Measurements from ENCODE around the gene ENPP6.
"Not testable (repeated sequence)": the region's sequence is repeated elsewhere in the genome, so short reads cannot be mapped to it uniquely, and the experiment has no call there.

Gene ENPP6

GRCh38 chr4:184234155-184234554 lies 16.5 kb upstream of the ENPP6 start:
- DNase-seq = no peak

GRCh38 chr4:184232975-184233374 lies 15.3 kb upstream of the ENPP6 start:
- no peak for DNase-seq

GRCh38 chr4:184232202-184232601 lies 14.5 kb upstream of the ENPP6 start:
- no peak for DNase-seq

GRCh38 chr4:184231573-184231972 lies 13.9 kb upstream of the ENPP6 start:
- no peak for DNase-seq

GRCh38 chr4:184228056-184228705 lies 10.5 kb upstream of the ENPP6 start:
- DNase-seq = no peak

GRCh38 chr4:184216515-184216914 lies 1.2 kb downstream of the ENPP6 start:
- no peak for DNase-seq

GRCh38 chr4:184215709-184216328 lies 1.9 kb downstream of the ENPP6 start:
- no peak for DNase-seq

- DNase-seq = no peak
These were observed 2.7 kb downstream of the ENPP6 start for GRCh38 chr4:184214931-184215330.

GRCh38 chr4:184207734-184208607 lies 9.7 kb downstream of the ENPP6 start:
- DNase-seq = not testable (repeated sequence)

GRCh38 chr4:184205243-184205642 lies 12.4 kb downstream of the ENPP6 start:
- no peak for DNase-seq

- no peak for DNase-seq
These were observed 14.4 kb downstream of the ENPP6 start for GRCh38 chr4:184203300-184203699.

GRCh38 chr4:184201179-184201578 lies 16.5 kb downstream of the ENPP6 start:
- DNase-seq = no peak

GRCh38 chr4:184200296-184200695 lies 17.4 kb downstream of the ENPP6 start:
- DNase-seq = no peak

GRCh38 chr4:184199780-184200179 lies 17.9 kb downstream of the ENPP6 start:
- DNase-seq = no peak

- DNase-seq = no peak
These were observed 19.5 kb downstream of the ENPP6 start for GRCh38 chr4:184198190-184198589.

GRCh38 chr4:184197536-184198082 lies 20.1 kb downstream of the ENPP6 start:
- no peak for DNase-seq

GRCh38 chr4:184196730-184197385 lies 20.8 kb downstream of the ENPP6 start:
- no peak for DNase-seq

GRCh38 chr4:184193556-184194525 lies 23.8 kb downstream of the ENPP6 start:
- no peak for DNase-seq

GRCh38 chr4:184192933-184193332 lies 24.7 kb downstream of the ENPP6 start:
- DNase-seq = no peak

- DNase-seq = no peak
These were observed 26.4 kb downstream of the ENPP6 start for GRCh38 chr4:184191267-184191666.

- DNase-seq = no peak
These were observed 27.0 kb downstream of the ENPP6 start for GRCh38 chr4:184190711-184191110.

GRCh38 chr4:184189966-184190365 lies 27.7 kb downstream of the ENPP6 start:
- no peak for DNase-seq

Measured in stimulated activated CD4-positive, alpha-beta T cell treated with anti-CD3 and anti-CD28 coated beads, Interleukin-2, amount 100 ng/mL, for 48 hours (primary cell).